Tibial nerve (tissue), 4 donors: ENCODE results near the gene IL1R2. TPM values are rescaled to one million over a fixed set of nuclear protein-coding genes. Genes with fewer than 3 reads are reported as not detected.
"Not testable (repeated sequence)": the region's sequence is repeated elsewhere in the genome, so short reads cannot be mapped to it uniquely, and the experiment has no call there.

ENCODE experiments used
- DNase-seq, 2 donors: peaks; one replicate each; pipeline ENCODE4 v3.0.0-alpha.2; 2019; ENCODE audit warnings: low spot score in 2 of 2
- H3K27ac ChIP-seq, 4 donors: fragments of 200-600 bp; sonication (generic) in 3 of 4; one replicate each; pipeline ENCODE4 v1.5.1; 2017 to 2019; ENCODE audit warnings: mild to moderate bottlenecking in 1 of 4
- H3K27me3 ChIP-seq, 2 donors: fragments of 200-600 bp; sonication (generic) in 1 of 2; one replicate each; pipeline versions ENCODE4 v1.5.1 to v1.6.0; 2017 to 2019
- H3K36me3 ChIP-seq, 3 donors: fragments of 200-600 bp; sonication (generic); one replicate each; pipeline ENCODE4 v1.5.1; 2018 to 2019
- H3K4me1 ChIP-seq, 4 donors: fragments of 200-600 bp; sonication (generic) in 3 of 4; one replicate each; pipeline ENCODE4 v1.5.1; 2017 to 2019
- H3K4me3 ChIP-seq, 4 donors: fragments of 200-600 bp; sonication (generic) in 3 of 4; one replicate each; pipeline ENCODE4 v1.5.1; 2017 to 2019; ENCODE audit warnings: mild to moderate bottlenecking in 1 of 4, moderate library complexity in 1 of 4
- H3K9me3 ChIP-seq, 4 donors: fragments of 200-600 bp; sonication (generic) in 3 of 4; one replicate each; pipeline ENCODE4 v1.5.1; 2017 to 2019
- EP300 ChIP-seq, 2 donors: sonication (generic); formaldehyde crosslinking; IDR thresholded peaks; one replicate each; pipeline ENCODE4 v1.6.1; 2017; ENCODE audit warnings: antibody characterized with exemption in 2 of 2, mild to moderate bottlenecking in 1 of 2
- POLR2A ChIP-seq, 2 donors: fragments of 450-650 bp; IDR thresholded peaks; one replicate each; pipeline ENCODE4 v1.6.1; 2017; ENCODE audit warnings: antibody characterized with exemption in 2 of 2, mild to moderate bottlenecking in 2 of 2, moderate library complexity in 2 of 2
- WGBS, 2 donors: methylation state at CpG; one replicate each; pipeline ENCODE4 v1.1.5; 2018; 5-methylcytosine and 5-hydroxymethylcytosine counted together
- total RNA-seq, 4 donors: library from RNA; depleted of rRNA; stranded (reverse); fragments of >200 nt; gene quantifications; one replicate each; pipeline ENCODE4 v1.1.0, GENCODE V29; 2016
- TF ChIP-seq, protein P1 (sequence below), 5 experiments: fragments of 200-600 bp in 3 of 5; fragments of 450-650 bp in 2 of 5; sonication (generic) in 3 of 5; IDR thresholded peaks; one replicate each; pipeline ENCODE4 v1.5.1; 2016 to 2019; ENCODE audit warnings: antibody characterized with exemption in 5 of 5, mild to moderate bottlenecking in 3 of 5, moderate library complexity in 2 of 5

The IL1R2 gene
- total RNA-seq, 4 donors from 2014 or later, result 3.6 to 17.7 (median 7.5) TPM

DNA sequence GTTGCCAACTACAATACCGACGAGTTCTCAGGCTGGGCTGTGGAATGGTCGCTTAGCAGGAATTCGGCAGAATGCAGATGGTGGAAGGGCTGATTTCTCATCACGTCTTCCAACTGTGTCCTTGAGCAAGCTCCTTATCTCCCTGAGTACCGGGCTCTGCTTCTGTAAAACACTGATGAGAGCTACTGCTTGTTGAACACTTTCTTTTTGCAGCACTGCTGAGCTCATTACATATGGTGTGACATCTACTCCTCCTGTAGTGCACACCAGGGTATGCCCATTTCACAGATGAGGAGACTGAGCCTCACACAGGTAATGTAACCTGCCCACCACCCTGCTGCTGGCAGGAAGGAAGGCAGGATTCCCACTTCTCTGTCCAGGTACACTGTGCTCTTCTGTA, 8.3 kb downstream of the IL1R2 start:
- no peak overlapping the region for H3K27ac ChIP-seq
- H3K36me3 ChIP-seq, result no peaks in the 10 kb centered on the region
- no peaks in the 10 kb centered on the region for H3K27me3 ChIP-seq
- H3K4me3 ChIP-seq, result no peak overlapping the region
- H3K4me1 ChIP-seq, result peaks cover 0 to 11% (median 7%) of the 10 kb centered on the region in 4 donors
- TF ChIP-seq, protein P1, sequence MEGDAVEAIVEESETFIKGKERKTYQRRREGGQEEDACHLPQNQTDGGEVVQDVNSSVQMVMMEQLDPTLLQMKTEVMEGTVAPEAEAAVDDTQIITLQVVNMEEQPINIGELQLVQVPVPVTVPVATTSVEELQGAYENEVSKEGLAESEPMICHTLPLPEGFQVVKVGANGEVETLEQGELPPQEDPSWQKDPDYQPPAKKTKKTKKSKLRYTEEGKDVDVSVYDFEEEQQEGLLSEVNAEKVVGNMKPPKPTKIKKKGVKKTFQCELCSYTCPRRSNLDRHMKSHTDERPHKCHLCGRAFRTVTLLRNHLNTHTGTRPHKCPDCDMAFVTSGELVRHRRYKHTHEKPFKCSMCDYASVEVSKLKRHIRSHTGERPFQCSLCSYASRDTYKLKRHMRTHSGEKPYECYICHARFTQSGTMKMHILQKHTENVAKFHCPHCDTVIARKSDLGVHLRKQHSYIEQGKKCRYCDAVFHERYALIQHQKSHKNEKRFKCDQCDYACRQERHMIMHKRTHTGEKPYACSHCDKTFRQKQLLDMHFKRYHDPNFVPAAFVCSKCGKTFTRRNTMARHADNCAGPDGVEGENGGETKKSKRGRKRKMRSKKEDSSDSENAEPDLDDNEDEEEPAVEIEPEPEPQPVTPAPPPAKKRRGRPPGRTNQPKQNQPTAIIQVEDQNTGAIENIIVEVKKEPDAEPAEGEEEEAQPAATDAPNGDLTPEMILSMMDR (IDR thresholded peaks at IDR 0.05), result no peak
- TF ChIP-seq EP300 (IDR thresholded peaks at IDR 0.05), result no peak
- TF ChIP-seq POLR2A (IDR thresholded peaks at IDR 0.05), result no peak
- H3K9me3 ChIP-seq, result no peaks in the 10 kb centered on the region
- DNase-seq, result no peak
- WGBS, 2 donors, result 88 to 97% methylated on average over 6 of the region's 6 CpGs

- WGBS, 2 donors, result 91 to 92% methylated on average over 7 of the region's 7 CpGs
Measured at GRCh38 chr2:102000813-102001766, 9.3 kb downstream of the IL1R2 start.

DNA sequence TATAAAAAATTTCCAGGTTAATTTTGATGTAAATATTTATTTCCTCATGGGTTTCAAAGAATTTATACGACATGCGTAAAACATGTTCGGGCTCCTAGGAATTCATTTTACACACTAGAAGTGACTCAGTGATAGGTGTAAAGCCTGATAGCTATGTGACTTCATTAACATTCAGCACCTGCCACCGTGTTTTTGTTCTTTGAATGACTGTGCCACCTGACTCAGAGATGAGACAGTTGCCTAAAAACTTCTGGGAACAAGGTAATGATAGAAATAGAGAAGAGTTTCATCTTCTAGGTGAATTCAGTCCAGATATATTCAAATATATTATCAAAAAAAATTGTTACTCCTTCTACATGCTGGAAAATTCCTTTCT, 10.0 kb downstream of the IL1R2 start:
- Histone ChIP-seq H3K27me3 (no peaks in the 10 kb centered on the region), H3K4me1 (peaks cover 0 to 18% (median 11%) of the 10 kb centered on the region in 4 donors), H3K27ac (no peak overlapping the region), H3K9me3 (no peaks in the 10 kb centered on the region), H3K4me3 (no peak overlapping the region), H3K36me3 (no peaks in the 10 kb centered on the region)
- TF ChIP-seq POLR2A (IDR thresholded peaks at IDR 0.05), result no peak
- DNase-seq, result no peak
- WGBS, 2 donors, result 82 to 90% methylated on average over 4 of the region's 4 CpGs

More at GRCh38 chr2:102000813-102001766, 9.3 kb downstream of the IL1R2 start:
- no peak overlapping the region for H3K27ac ChIP-seq
- H3K27me3 ChIP-seq, result no peaks in the 10 kb centered on the region
- no peaks in the 10 kb centered on the region for H3K9me3 ChIP-seq
- H3K36me3 ChIP-seq, result no peaks in the 10 kb centered on the region
- TF ChIP-seq EP300 (IDR thresholded peaks at IDR 0.05), result no peak
- no peak for TF ChIP-seq POLR2A (IDR thresholded peaks at IDR 0.05)
- TF ChIP-seq, protein P1 (IDR thresholded peaks at IDR 0.05), result no peak
- H3K4me3 ChIP-seq, result no peak overlapping the region
- H3K4me1 ChIP-seq, result peaks cover 0 to 18% (median 8%) of the 10 kb centered on the region in 4 donors
- DNase-seq, result no peak

- 71 to 92% methylated on average over 3 of the region's 3 CpGs for WGBS, 2 donors
Measured at GRCh38 chr2:102002228-102002627, 10.5 kb downstream of the IL1R2 start.

DNA sequence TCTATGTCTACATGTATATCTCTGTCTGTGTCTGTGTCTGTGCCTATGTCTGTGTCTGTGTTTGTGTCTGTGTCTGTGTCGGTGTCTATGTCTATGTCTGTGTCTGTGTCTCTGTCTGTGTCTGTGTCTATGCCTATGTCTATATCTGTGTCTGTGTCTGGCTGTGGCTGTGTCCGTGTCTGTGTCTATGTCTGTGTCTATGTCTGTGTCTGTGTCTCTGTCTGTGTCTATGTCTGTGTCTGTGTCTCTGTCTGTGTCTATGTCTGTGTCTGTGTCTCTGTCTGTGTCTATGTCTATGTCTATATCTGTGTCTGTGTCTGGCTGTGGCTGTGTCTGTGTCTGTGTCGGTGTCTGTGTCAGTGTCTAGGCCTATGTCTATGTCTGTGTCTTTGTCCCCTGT, 11.1 kb downstream of the IL1R2 start:
- not testable (repeated sequence) for H3K9me3 ChIP-seq, DNase-seq, H3K36me3 ChIP-seq, H3K27ac ChIP-seq, H3K4me3 ChIP-seq, H3K27me3 ChIP-seq
- H3K4me1 ChIP-seq, result peaks cover 0 to 18% (median 11%) of the 10 kb centered on the region in 4 donors
- WGBS, 2 donors, result 95 to 100% methylated on average over 3 of the region's 3 CpGs

More at GRCh38 chr2:102002228-102002627, 10.5 kb downstream of the IL1R2 start:
- Histone ChIP-seq H3K4me3 (no peak overlapping the region), H3K27ac (no peak overlapping the region), H3K36me3 (no peaks in the 10 kb centered on the region), H3K4me1 (peaks cover 0 to 18% (median 11%) of the 10 kb centered on the region in 4 donors), H3K27me3 (no peaks in the 10 kb centered on the region), H3K9me3 (no peaks in the 10 kb centered on the region)
- TF ChIP-seq EP300 (IDR thresholded peaks at IDR 0.05) (no peak), POLR2A (IDR thresholded peaks at IDR 0.05) (no peak)
- TF ChIP-seq, protein P1 (IDR thresholded peaks at IDR 0.05), result no peak
- DNase-seq, result no peak

DNA sequence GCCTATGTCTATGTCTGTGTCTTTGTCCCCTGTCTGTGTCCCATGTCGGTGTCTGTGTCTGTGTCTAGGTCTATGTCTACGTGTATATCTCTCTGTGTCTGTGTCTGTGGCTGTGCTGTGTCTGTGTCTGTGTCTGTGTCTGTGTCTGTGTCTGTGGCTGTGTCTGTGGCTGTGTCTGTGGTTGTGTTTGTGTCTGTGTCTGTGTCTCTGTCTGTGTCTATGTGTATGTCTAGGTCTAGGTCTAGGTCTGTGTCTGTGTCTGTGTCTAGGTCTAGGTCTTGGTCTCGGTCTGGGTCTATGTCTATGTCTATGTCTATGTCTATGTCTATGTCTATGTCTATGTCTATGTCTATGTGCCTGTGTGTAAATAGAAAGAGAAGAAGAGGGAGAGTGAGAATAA, 11.9 kb downstream of the IL1R2 start:
- Histone ChIP-seq H3K36me3 (no peaks in the 10 kb centered on the region), H3K27me3 (no peaks in the 10 kb centered on the region), H3K4me3 (no peak overlapping the region), H3K27ac (no peak overlapping the region), H3K9me3 (no peaks in the 10 kb centered on the region), H3K4me1 (peaks cover 0 to 18% (median 11%) of the 10 kb centered on the region in 4 donors)
- TF ChIP-seq EP300 (IDR thresholded peaks at IDR 0.05) (no peak), POLR2A (IDR thresholded peaks at IDR 0.05) (no peak)
- TF ChIP-seq, protein P1 (IDR thresholded peaks at IDR 0.05), result no peak
- DNase-seq, result no peak
- 99 to 100% methylated on average over 1 to 3 of the region's 3 CpGs for WGBS, 2 donors
